K562 (cell line): ENCODE measurements around the gene SCAMP5. TPM values are rescaled to one million over a fixed set of nuclear protein-coding genes. Genes with fewer than 3 reads are reported as not detected.

Experiments
- SMARCA4 ChIP-seq: fragments of 450-650 bp; IDR thresholded peaks from 2 replicates; pipeline ENCODE4 v1.6.1; 2016
- SMARCA5 ChIP-seq: fragments of 450-650 bp; IDR thresholded peaks from 2 replicates; pipeline ENCODE4 v1.6.1; 2016
- TOE1 ChIP-seq, 2 experiments: fragments of 450-650 bp in 1 of 2; sonication (generic) in 1 of 2; formaldehyde crosslinking in 1 of 2; IDR thresholded peaks; 2 replicates each; pipeline versions ENCODE4 v1.7.1 to v1.8.0; 2016 to 2022; ENCODE audit warnings: borderline replicate concordance in 2 of 2, mild to moderate bottlenecking in 2 of 2, antibody characterized with exemption in 1 of 2, inconsistent platforms in 1 of 2, low read depth in 1 of 2, missing genetic modification reagents in 1 of 2, moderate library complexity in 1 of 2
- ZNF395 ChIP-seq: fragments of 200-800 bp; sonication (Bioruptor generic); IDR thresholded peaks from 2 replicates; pipeline ENCODE4 v1.6.1; 2017; ENCODE audit warnings: missing genetic modification characterization, missing compliant biosample characterization
- ZNF407 ChIP-seq: fragments of 450-650 bp; IDR thresholded peaks from 2 replicates; pipeline ENCODE4 v1.6.1; 2016; ENCODE audit warnings: low read depth
- polyA plus RNA-seq, 8 experiments: library from polyadenylated mRNA; depleted of rRNA in 4 of 8; stranded (reverse) in 5 of 8; unstranded in 3 of 8; fragments of >200 nt; fragmentation: Nextera tagmentation in 2 of 8; fragmentation: Illumina TruSeq in 1 of 8; extraction: Ambion mirVana in 2 of 8; extraction: Trizol in 1 of 8; gene quantifications; 2 replicates each; pipeline versions ENCODE4 v1.2.1 to v1.2.3, GENCODE V29; 2011 to 2014; ENCODE audit warnings: inconsistent platforms in 1 of 8, missing spikeins in 1 of 8
- total RNA-seq, 7 experiments: library from RNA; depleted of rRNA in 6 of 7; stranded (reverse); fragments of >200 nt in 6 of 7; fragmentation: Illumina TruSeq in 2 of 7; extraction: Trizol in 2 of 7; gene quantifications; 2 replicates each; pipeline versions ENCODE4 v1.2.1 to v1.2.3, GENCODE V29; 2011 to 2021; ENCODE audit warnings: low replicate concordance in 1 of 7
- TF ChIP-seq, protein P1 (sequence below), 2 experiments: fragments of 150-350 bp in 1 of 2; IDR thresholded peaks; 2 replicates each; pipeline ENCODE4 v1.6.1; 2012 to 2016; ENCODE audit warnings: low read depth in 2 of 2, low read length in 2 of 2, mild to moderate bottlenecking in 1 of 2, moderate library complexity in 1 of 2

SCAMP5 gene
- total and polyA plus RNA-seq, 9 of the 15 experiments (the other 6 are each of a cell fraction or from before 2014, with no cell fraction given): 0.09 to 0.29 (median 0.19) TPM; not detected in 5

- no peak for TF ChIP-seq ZNF407
- TF ChIP-seq, protein P1, sequence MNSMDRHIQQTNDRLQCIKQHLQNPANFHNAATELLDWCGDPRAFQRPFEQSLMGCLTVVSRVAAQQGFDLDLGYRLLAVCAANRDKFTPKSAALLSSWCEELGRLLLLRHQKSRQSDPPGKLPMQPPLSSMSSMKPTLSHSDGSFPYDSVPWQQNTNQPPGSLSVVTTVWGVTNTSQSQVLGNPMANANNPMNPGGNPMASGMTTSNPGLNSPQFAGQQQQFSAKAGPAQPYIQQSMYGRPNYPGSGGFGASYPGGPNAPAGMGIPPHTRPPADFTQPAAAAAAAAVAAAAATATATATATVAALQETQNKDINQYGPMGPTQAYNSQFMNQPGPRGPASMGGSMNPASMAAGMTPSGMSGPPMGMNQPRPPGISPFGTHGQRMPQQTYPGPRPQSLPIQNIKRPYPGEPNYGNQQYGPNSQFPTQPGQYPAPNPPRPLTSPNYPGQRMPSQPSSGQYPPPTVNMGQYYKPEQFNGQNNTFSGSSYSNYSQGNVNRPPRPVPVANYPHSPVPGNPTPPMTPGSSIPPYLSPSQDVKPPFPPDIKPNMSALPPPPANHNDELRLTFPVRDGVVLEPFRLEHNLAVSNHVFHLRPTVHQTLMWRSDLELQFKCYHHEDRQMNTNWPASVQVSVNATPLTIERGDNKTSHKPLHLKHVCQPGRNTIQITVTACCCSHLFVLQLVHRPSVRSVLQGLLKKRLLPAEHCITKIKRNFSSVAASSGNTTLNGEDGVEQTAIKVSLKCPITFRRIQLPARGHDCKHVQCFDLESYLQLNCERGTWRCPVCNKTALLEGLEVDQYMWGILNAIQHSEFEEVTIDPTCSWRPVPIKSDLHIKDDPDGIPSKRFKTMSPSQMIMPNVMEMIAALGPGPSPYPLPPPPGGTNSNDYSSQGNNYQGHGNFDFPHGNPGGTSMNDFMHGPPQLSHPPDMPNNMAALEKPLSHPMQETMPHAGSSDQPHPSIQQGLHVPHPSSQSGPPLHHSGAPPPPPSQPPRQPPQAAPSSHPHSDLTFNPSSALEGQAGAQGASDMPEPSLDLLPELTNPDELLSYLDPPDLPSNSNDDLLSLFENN (IDR thresholded peaks at IDR 0.05; ENCODE audit: low read depth in 2 of 2, low read length in 2 of 2): peak in 1 of 2 experiments; percentile 34; a peak in 1 of 4 replicates
- TF ChIP-seq TOE1 (IDR thresholded peaks at IDR 0.05; ENCODE audit: borderline replicate concordance): 0 out of 2 replicates have a peak, but pooled peaks have one; percentile 9
- no peak for TF ChIP-seq TOE1 (CRISPR knock-in tag; IDR thresholded peaks at IDR 0.05; ENCODE audit: borderline replicate concordance, low read depth)
- no peak for TF ChIP-seq SMARCA5
- 0 out of 2 replicates have a peak, but pooled peaks have one; percentile 53 for TF ChIP-seq SMARCA4
- TF ChIP-seq ZNF395 (CRISPR knock-in tag): peak; percentile 67; the same call in 1 of the 2 replicates
Measured at GRCh38 chr15:75022783-75023180, 27.4 kb downstream of the SCAMP5 start (continued).
